NT2/D1 (cell line): ENCODE measurements around the gene ARL15.

Source experiments
- SUZ12 ChIP-seq: IDR thresholded peaks from 2 replicates; pipeline ENCODE4 v1.6.1; 2011; ENCODE audit not compliant: insufficient read length, insufficient read depth; ENCODE audit errors: extremely low read depth
- ZNF274 ChIP-seq: IDR thresholded peaks from 2 replicates; pipeline ENCODE4 v1.6.1; 2011; ENCODE audit warnings: mild to moderate bottlenecking, low read depth, low read length

- TF ChIP-seq ZNF274 (no peak), SUZ12 (no peak)
Measured at GRCh38 chr5:54017580-54017979, 292.8 kb downstream of the ARL15 start.
